ENCODE results near the gene CDC42EP4. TPM values are rescaled to one million over a fixed set of nuclear protein-coding genes. Genes with fewer than 3 reads are reported as not detected.

CDC42EP4 gene
- total and polyA plus RNA-seq, 4 donors, result 50.4 to 106 (median 78.1) TPM

DNA sequence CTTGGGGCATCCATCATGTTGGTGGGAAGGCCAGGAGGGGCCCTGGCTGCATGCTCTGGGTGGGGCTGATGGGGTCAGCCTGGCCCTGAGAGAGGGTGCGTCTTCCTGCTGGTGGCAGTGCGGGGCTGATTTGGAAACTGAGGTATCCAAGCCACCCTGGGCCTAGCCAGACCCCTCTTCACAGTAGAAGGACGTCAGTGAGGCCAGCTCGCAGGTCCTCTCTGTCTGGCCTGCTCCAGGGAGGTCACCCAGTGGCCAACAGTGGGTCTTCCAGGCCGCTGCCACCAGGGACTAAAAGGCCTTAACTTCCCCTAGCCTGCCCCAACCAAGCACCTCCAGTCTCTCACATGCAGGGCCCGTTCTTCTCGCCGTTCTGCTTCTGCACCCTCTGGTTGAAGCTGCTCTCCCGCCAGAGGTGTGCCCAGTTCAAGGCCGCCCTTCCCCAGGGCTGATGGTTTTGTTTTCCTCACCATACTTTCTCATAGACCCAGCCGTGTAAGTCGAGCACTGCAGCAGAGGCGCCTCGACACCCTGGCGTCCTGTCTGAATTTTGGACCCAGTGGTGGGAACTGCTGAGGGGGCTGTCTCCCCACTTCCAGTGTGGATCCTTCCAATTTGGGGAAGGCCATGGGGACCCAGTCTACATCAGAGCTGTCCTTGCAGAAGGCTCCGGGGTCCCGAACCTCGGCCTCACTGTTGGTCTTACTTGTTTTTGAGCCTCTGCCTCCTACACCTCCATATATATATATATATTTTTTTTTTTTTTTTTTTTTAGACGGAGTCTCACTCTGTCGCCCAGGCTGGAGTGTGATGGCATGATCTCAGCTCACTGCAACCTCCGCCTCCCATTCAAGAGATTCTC, 42.9 kb upstream of the CDC42EP4 start:
- Histone ChIP-seq H3K27ac (ENCODE audit: low read depth, low read length) (no peak overlapping the region), H3K27me3 (ENCODE audit: control insufficient read depth, insufficient read depth, low read length) (no peaks in the 10 kb centered on the region), H3K9me3 (ENCODE audit: control insufficient read depth, insufficient read depth, low read length) (no peaks in the 10 kb centered on the region), H3K4me1 (ENCODE audit: control insufficient read depth, insufficient read depth, low read length) (peaks cover 57% of the 10 kb centered on the region), H3K36me3 (ENCODE audit: control insufficient read depth, insufficient read depth, low read length) (peaks cover 47% of the 10 kb centered on the region), H3K4me3 (ENCODE audit: low read depth, low read length) (no peak overlapping the region)
- 87% methylated on average over 15 of the region's 21 CpGs for WGBS (ENCODE audit: insufficient coverage)
- DNase-seq (ENCODE audit: low read depth in 4 of 6, low spot score in 6 of 6), result no peak

DNA sequence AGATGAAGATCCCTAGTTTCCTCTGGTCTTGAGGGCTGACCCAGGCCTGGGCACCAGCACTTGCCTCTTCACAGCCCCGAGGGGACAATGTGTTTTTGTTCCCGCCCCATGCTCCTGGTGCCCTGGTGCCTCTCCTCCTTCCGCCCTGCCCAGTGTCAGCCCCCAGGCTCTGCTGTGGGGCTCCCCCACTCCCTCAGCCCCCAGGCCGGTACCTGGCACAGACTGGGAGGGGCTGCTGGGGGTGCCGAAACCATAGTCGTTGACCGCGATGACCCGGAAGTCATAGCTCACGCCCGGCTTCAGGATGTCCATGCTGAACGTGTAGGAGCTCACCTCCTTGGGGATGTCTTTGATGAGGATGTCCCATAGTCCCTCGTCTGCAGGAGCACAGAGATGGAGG, 40.5 kb upstream of the CDC42EP4 start:
- Histone ChIP-seq H3K36me3 (ENCODE audit: control insufficient read depth, insufficient read depth, low read length) (peaks cover 45% of the 10 kb centered on the region), H3K27ac (ENCODE audit: low read depth, low read length) (no peak overlapping the region), H3K4me3 (ENCODE audit: low read depth, low read length) (no peak overlapping the region), H3K9me3 (ENCODE audit: control insufficient read depth, insufficient read depth, low read length) (no peaks in the 10 kb centered on the region), H3K27me3 (ENCODE audit: control insufficient read depth, insufficient read depth, low read length) (no peaks in the 10 kb centered on the region), H3K4me1 (ENCODE audit: control insufficient read depth, insufficient read depth, low read length) (peaks cover 57% of the 10 kb centered on the region)
- no peak for DNase-seq (ENCODE audit: low read depth in 4 of 6, low spot score in 6 of 6)
- WGBS (ENCODE audit: insufficient coverage), result 96% methylated on average over 12 of the region's 13 CpGs

DNA sequence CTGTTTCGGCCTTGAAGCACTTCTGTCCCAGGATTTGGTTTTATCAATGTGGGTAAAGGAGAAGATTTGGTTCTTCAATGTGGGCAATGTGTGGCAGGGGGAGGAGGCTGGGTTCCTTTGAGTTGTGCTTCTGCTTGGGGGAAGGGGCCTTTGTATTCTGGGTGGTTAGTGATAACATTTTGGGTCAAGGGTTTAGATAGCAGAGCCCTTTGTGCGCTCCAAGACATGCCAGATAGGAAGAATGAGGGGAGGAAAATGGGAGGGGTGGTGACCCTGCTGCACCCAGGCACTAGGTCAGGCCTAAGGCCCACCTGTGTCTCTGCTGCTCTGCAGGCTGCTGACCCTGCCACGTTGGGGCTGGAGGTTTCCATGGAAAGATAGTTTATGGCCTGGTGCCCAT, 40.0 kb upstream of the CDC42EP4 start:
- peaks cover 57% of the 10 kb centered on the region for H3K4me1 ChIP-seq (ENCODE audit: control insufficient read depth, insufficient read depth, low read length)
- no peaks in the 10 kb centered on the region for H3K9me3 ChIP-seq (ENCODE audit: control insufficient read depth, insufficient read depth, low read length)
- peaks cover 43% of the 10 kb centered on the region for H3K36me3 ChIP-seq (ENCODE audit: control insufficient read depth, insufficient read depth, low read length)
- WGBS (ENCODE audit: insufficient coverage), result 76% methylated on average over 3 of the region's 3 CpGs
- H3K27me3 ChIP-seq (ENCODE audit: control insufficient read depth, insufficient read depth, low read length), result no peaks in the 10 kb centered on the region
- no peak overlapping the region for H3K27ac ChIP-seq (ENCODE audit: low read depth, low read length)
- DNase-seq (ENCODE audit: low read depth in 4 of 6, low spot score in 6 of 6), result no peak
- no peak overlapping the region for H3K4me3 ChIP-seq (ENCODE audit: low read depth, low read length)

DNA sequence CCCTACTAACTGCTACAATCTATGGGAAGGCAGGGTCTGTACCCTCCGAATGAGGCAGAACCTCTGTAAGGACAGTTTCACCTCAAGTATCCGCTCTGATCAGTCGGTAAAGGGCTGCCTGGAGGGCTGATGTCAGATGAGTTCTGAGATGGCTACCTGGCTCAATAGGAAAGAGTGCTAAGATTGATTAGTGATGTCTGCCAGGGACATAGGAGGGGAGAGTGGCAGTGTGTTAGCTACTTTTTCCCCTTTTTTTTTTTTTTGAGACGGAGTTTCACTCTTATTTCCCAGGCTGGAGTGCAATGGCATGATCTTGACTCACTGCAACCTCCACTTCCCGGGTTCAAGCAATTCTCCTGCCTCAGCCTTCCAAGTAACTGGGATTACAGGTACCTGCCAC, 39.1 kb upstream of the CDC42EP4 start:
- no peak for DNase-seq (ENCODE audit: low read depth in 4 of 6, low spot score in 6 of 6)
- Histone ChIP-seq H3K36me3 (ENCODE audit: control insufficient read depth, insufficient read depth, low read length) (peaks cover 38% of the 10 kb centered on the region), H3K27me3 (ENCODE audit: control insufficient read depth, insufficient read depth, low read length) (no peaks in the 10 kb centered on the region), H3K4me1 (ENCODE audit: control insufficient read depth, insufficient read depth, low read length) (peaks cover 57% of the 10 kb centered on the region), H3K9me3 (ENCODE audit: control insufficient read depth, insufficient read depth, low read length) (no peaks in the 10 kb centered on the region), H3K4me3 (ENCODE audit: low read depth, low read length) (no peak overlapping the region), H3K27ac (ENCODE audit: low read depth, low read length) (peak overlapping the region; percentile 98)
- WGBS (ENCODE audit: insufficient coverage), result 100% methylated on average over 4 of the region's 5 CpGs

DNA sequence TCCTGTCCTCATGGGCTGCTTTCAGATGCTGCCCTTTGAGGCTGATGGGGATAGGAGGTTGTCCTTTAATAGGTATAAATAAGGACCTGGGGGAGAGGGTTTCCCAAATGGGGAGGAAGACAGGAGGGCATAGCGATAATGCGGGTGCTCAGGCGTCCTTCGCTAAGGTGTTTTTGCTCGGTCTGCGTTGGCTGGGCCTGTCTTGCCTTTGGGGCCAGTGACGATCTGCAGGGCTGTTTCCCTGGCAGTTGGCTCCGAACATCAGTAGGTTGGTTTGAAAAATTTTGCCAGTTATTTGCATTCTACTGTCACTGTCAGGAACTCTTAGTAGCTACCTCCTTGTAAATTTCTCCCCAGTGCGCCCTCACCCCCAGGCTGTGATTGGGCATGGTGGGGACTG, 37.8 kb upstream of the CDC42EP4 start:
- Histone ChIP-seq H3K36me3 (ENCODE audit: control insufficient read depth, insufficient read depth, low read length) (peaks cover 36% of the 10 kb centered on the region), H3K4me3 (ENCODE audit: low read depth, low read length) (peak overlapping the region; percentile 0), H3K27me3 (ENCODE audit: control insufficient read depth, insufficient read depth, low read length) (no peaks in the 10 kb centered on the region), H3K4me1 (ENCODE audit: control insufficient read depth, insufficient read depth, low read length) (peaks cover 60% of the 10 kb centered on the region), H3K27ac (ENCODE audit: low read depth, low read length) (peak overlapping the region; percentile 98), H3K9me3 (ENCODE audit: control insufficient read depth, insufficient read depth, low read length) (no peaks in the 10 kb centered on the region)
- DNase-seq (ENCODE audit: low read depth in 4 of 6, low spot score in 6 of 6), result no peak
- WGBS (ENCODE audit: insufficient coverage), result 80% methylated on average over 8 of the region's 9 CpGs

DNA sequence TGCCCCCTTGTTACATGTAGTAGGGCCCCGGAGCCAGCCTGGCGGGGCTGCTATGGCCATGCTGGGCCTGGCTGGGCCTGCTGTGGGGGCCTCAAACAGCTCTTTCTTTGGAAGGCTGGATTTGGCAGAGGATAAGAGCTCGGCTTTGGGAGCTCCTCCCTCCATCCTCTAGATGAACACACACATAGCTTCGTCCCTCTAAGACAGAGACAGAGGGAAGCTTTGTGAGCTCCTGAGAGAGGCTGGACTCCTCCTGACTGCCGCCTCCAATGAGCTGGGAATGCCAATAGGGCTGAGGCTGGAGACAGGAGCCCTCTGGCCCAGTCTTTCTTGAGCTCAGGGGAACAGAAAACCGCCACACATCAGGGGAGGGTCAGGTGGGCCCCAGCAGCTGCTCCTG, 37.3 kb upstream of the CDC42EP4 start:
- H3K36me3 ChIP-seq (ENCODE audit: control insufficient read depth, insufficient read depth, low read length), result peaks cover 31% of the 10 kb centered on the region
- peak overlapping the region; percentile 0 for H3K4me3 ChIP-seq (ENCODE audit: low read depth, low read length)
- H3K9me3 ChIP-seq (ENCODE audit: control insufficient read depth, insufficient read depth, low read length), result no peaks in the 10 kb centered on the region
- 28% methylated on average over 5 of the region's 6 CpGs for WGBS (ENCODE audit: insufficient coverage)
- H3K27me3 ChIP-seq (ENCODE audit: control insufficient read depth, insufficient read depth, low read length), result no peaks in the 10 kb centered on the region
- peak overlapping the region; percentile 98 for H3K27ac ChIP-seq (ENCODE audit: low read depth, low read length)
- DNase-seq (ENCODE audit: low read depth in 4 of 6, low spot score in 6 of 6), result peak in 5 of 6 donors; percentile 69 to 95 (median 87)
- H3K4me1 ChIP-seq (ENCODE audit: control insufficient read depth, insufficient read depth, low read length), result peaks cover 66% of the 10 kb centered on the region

DNA sequence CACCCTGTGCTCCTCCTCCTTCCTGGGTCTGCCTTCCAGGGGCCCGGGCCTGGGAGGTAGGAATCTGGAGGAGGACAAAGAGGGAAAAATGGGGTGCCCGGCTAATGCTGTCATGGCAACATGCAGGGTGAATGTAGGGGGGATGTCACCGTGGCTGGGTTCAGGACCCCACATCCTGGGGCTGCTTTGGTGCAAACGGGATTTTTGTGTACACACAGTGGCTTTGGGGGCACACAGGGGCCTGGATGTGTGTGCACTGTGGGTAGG, 37.0 kb upstream of the CDC42EP4 start:
- Histone ChIP-seq H3K4me1 (ENCODE audit: control insufficient read depth, insufficient read depth, low read length) (peaks cover 69% of the 10 kb centered on the region), H3K36me3 (ENCODE audit: control insufficient read depth, insufficient read depth, low read length) (peaks cover 30% of the 10 kb centered on the region), H3K9me3 (ENCODE audit: control insufficient read depth, insufficient read depth, low read length) (no peaks in the 10 kb centered on the region), H3K4me3 (ENCODE audit: low read depth, low read length) (peak overlapping the region; percentile 0), H3K27ac (ENCODE audit: low read depth, low read length) (peak overlapping the region; percentile 98), H3K27me3 (ENCODE audit: control insufficient read depth, insufficient read depth, low read length) (no peaks in the 10 kb centered on the region)
- no peak for DNase-seq (ENCODE audit: low read depth in 4 of 6, low spot score in 6 of 6)
- 19% methylated on average over 4 of the region's 4 CpGs for WGBS (ENCODE audit: insufficient coverage)

DNA sequence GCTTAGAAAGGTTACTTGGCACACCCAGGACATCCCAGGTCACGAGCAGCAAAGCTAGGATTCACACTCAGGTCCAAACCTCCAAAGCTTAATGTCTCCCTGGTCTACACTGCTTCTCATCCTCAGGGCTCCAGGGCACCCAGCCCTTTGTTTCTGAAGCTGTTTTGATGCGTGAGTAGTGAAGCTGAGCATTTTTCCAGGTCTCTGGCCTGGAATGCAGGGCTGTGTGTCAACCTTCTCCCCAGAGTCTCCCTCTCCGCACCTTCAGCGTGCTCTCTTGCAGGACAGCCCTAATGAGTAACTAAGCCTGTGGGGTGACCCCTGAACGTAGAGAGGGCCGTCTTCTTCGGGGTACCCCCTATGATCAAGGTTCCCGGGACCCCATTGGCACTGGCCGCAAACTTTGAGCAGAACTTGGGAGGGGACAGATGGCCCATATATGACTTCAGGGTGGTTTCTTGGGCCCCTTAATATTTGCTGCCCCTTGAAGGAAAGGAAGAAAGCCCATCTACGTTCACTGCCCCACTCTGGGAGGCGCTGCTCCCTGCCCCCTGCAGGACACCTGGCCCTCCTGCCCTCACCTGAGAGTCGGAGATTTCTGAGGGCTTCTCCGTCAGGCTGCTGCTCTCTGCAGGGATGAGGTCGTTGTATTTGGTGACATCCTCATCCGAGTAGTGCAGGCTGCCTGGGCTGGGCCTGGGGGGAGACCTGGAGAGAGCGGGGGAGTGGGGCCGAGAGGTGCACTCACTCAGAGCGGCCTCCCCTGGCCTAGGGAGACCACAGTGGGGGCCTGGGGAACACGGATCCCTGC, 36.4 kb upstream of the CDC42EP4 start:
- Histone ChIP-seq H3K27ac (ENCODE audit: low read depth, low read length) (peak overlapping the region; percentile 98), H3K4me3 (ENCODE audit: low read depth, low read length) (no peak overlapping the region), H3K4me1 (ENCODE audit: control insufficient read depth, insufficient read depth, low read length) (peaks cover 75% of the 10 kb centered on the region), H3K9me3 (ENCODE audit: control insufficient read depth, insufficient read depth, low read length) (no peaks in the 10 kb centered on the region), H3K27me3 (ENCODE audit: control insufficient read depth, insufficient read depth, low read length) (no peaks in the 10 kb centered on the region), H3K36me3 (ENCODE audit: control insufficient read depth, insufficient read depth, low read length) (peaks cover 30% of the 10 kb centered on the region)
- DNase-seq (ENCODE audit: low read depth in 4 of 6, low spot score in 6 of 6), result no peak
- 62% methylated on average over 13 of the region's 19 CpGs for WGBS (ENCODE audit: insufficient coverage)

DNA sequence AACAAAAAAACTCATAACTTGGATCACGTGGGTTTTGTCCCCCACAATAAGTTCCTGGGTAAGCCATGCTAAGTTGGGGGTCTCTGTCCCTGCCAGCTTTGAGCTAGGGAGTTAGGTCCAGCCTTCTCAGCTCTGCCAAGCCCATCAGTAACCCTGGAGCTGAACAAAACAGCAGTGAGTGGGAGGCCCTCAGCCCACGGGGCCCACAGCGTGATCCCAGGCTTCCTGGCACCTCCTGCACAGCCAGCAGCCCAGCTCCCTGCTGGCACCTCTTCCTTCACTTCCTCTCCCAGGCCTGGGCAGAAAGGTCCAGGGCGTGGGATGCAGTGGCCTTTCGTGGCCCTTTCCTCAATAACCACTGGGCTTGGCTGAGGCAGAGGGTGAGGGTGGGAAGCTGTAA, 35.5 kb upstream of the CDC42EP4 start:
- Histone ChIP-seq H3K4me3 (ENCODE audit: low read depth, low read length) (no peak overlapping the region), H3K36me3 (ENCODE audit: control insufficient read depth, insufficient read depth, low read length) (peaks cover 26% of the 10 kb centered on the region), H3K4me1 (ENCODE audit: control insufficient read depth, insufficient read depth, low read length) (peaks cover 82% of the 10 kb centered on the region), H3K27ac (ENCODE audit: low read depth, low read length) (peak overlapping the region; percentile 98), H3K9me3 (ENCODE audit: control insufficient read depth, insufficient read depth, low read length) (no peaks in the 10 kb centered on the region), H3K27me3 (ENCODE audit: control insufficient read depth, insufficient read depth, low read length) (no peaks in the 10 kb centered on the region)
- 30% methylated on average over 2 of the region's 5 CpGs for WGBS (ENCODE audit: insufficient coverage)
- DNase-seq (ENCODE audit: low read depth in 4 of 6, low spot score in 6 of 6), result peak in 2 of 6 donors; percentile 78 to 89

Measured in spinal cord (tissue), 10 donors.